Erythroblast (primary cell): ENCODE measurements around the gene INKA1.

Experiments
- GATA1 ChIP-seq: IDR thresholded peaks from 2 replicates; pipeline ENCODE4 v1.6.1; 2011; ENCODE audit warnings: low read depth, mild to moderate bottlenecking, control low read depth, low read length, moderate library complexity
- POLR2A ChIP-seq: IDR thresholded peaks from 2 replicates; pipeline ENCODE4 v1.6.1; 2011; ENCODE audit warnings: mild to moderate bottlenecking, low read length

- TF ChIP-seq POLR2A (no peak), GATA1 (no peak)
These were observed 7.8 kb upstream of the INKA1 start for GRCh38 chr3:49794926-49795905.
